Measurements from ENCODE around the gene VPS39. TPM values are rescaled to one million over a fixed set of nuclear protein-coding genes. Genes with fewer than 3 reads are reported as not detected.

The VPS39 gene
- total and polyA plus RNA-seq, 2 of the 8 experiments (the other 6 are each of a cell fraction or from before 2014, with no cell fraction given): 34.4 to 36.6 TPM

DNA sequence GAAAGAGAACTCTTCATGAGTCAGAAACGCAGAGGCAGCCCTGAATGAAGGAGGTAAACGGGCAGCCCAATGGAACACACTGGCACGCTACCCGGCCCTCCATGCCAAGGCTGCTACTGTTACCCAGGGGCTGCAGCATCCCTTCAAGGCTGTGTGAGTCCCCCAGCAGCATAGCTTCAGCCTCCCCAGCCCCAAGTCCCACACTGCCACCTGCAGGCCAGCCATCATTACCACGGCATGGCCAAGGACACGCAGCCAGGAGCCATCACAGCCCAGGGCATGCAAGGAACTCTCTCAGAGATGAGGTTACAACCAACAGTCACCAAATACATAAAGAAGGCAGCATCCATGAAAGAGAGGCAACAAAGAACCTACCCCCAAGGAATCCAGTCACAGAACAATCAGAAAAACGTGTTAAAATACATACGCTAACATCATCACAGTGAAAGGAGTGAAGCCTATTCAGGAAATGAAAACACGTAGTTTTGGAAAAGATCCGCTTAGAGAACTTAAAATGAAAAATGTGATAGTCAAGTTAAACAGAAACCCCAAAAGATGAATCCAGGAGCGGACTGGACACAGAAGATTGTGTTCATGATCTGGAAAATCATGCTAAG lies 74.1 kb downstream of the VPS39 start (continued):
- TF ChIP-seq, protein P1, sequence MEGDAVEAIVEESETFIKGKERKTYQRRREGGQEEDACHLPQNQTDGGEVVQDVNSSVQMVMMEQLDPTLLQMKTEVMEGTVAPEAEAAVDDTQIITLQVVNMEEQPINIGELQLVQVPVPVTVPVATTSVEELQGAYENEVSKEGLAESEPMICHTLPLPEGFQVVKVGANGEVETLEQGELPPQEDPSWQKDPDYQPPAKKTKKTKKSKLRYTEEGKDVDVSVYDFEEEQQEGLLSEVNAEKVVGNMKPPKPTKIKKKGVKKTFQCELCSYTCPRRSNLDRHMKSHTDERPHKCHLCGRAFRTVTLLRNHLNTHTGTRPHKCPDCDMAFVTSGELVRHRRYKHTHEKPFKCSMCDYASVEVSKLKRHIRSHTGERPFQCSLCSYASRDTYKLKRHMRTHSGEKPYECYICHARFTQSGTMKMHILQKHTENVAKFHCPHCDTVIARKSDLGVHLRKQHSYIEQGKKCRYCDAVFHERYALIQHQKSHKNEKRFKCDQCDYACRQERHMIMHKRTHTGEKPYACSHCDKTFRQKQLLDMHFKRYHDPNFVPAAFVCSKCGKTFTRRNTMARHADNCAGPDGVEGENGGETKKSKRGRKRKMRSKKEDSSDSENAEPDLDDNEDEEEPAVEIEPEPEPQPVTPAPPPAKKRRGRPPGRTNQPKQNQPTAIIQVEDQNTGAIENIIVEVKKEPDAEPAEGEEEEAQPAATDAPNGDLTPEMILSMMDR (IDR thresholded peaks at IDR 0.05; ENCODE audit: control extremely low read depth in 1 of 3, insufficient read depth in 1 of 3, low read depth in 1 of 3, low read length in 3 of 3): peak; percentile 98 to 99 (median 99)
- TF ChIP-seq SUZ12 (IDR thresholded peaks at IDR 0.05; ENCODE audit: low read length) (no peak), SIX5 (IDR thresholded peaks at IDR 0.05; ENCODE audit: low read depth, low read length) (no peak), SRF (IDR thresholded peaks at IDR 0.05; ENCODE audit: low read depth, low read length) (no peak)
